SK-N-SH treated with all-trans-retinoic acid at 6 μM for 48 hours (cell line): ENCODE measurements around the gene DYNC2H1.

Experiments used
- ATAC-seq: fragments of 200-7000 bp; cut with Tn5 transposase; 3 replicates; pipeline ENCODE4 v1.9.1; 2020; ENCODE audit warnings: mild to moderate bottlenecking, moderate library complexity
- ARNTL ChIP-seq: fragments of 450-650 bp; formaldehyde crosslinking; IDR thresholded peaks from 2 replicates; pipeline ENCODE4 v1.5.0; 2020; ENCODE audit warnings: low read depth, mild to moderate bottlenecking, moderate library complexity, borderline replicate concordance
- BACH2 ChIP-seq: fragments of 250-450 bp; sonication (Bioruptor Pico); IDR thresholded peaks from 2 replicates; pipeline ENCODE4 v1.9.0; 2021; ENCODE audit warnings: mild to moderate bottlenecking, borderline replicate concordance
- CSRNP3 ChIP-seq: fragments of 250-450 bp; sonication (Bioruptor Pico); IDR thresholded peaks from 2 replicates; pipeline ENCODE4 v1.5.1; 2021; ENCODE audit warnings: mild to moderate bottlenecking, moderate library complexity
- ESRRG ChIP-seq: fragments of 250-450 bp; sonication (Bioruptor Pico); IDR thresholded peaks from 2 replicates; pipeline ENCODE4 v1.6.1; 2021; ENCODE audit warnings: mild to moderate bottlenecking
- GLIS3 ChIP-seq: fragments of 250-450 bp; sonication (Bioruptor Pico); IDR thresholded peaks from 2 replicates; pipeline ENCODE4 v1.5.0; 2020; ENCODE audit warnings: mild to moderate bottlenecking, moderate library complexity
- ISL1 ChIP-seq: fragments of 250-450 bp; sonication (Bioruptor Pico); IDR thresholded peaks from 2 replicates; pipeline ENCODE4 v2.1.2; 2022; ENCODE audit warnings: mild to moderate bottlenecking, moderate library complexity
- OSR1 ChIP-seq: fragments of 250-450 bp; sonication (Bioruptor Pico); IDR thresholded peaks from 2 replicates; pipeline ENCODE4 v1.8.0; 2022; ENCODE audit warnings: moderate library complexity, mild to moderate bottlenecking, inconsistent platforms
- POU6F1 ChIP-seq: fragments of 250-450 bp; sonication (Bioruptor Pico); IDR thresholded peaks from 2 replicates; pipeline ENCODE4 v1.8.0; 2021; ENCODE audit warnings: low read depth, mild to moderate bottlenecking, moderate library complexity, borderline replicate concordance
- RARB ChIP-seq: fragments of 250-450 bp; sonication (Bioruptor Pico); IDR thresholded peaks from 2 replicates; pipeline ENCODE4 v1.8.0; 2021; ENCODE audit warnings: mild to moderate bottlenecking, moderate library complexity
- SNAI2 ChIP-seq: fragments of 250-450 bp; sonication (Bioruptor Pico); IDR thresholded peaks from 2 replicates; pipeline ENCODE4 v1.5.0; 2020; ENCODE audit warnings: mild to moderate bottlenecking, moderate library complexity
- TCF4 ChIP-seq: fragments of 250-450 bp; sonication (Bioruptor Pico); IDR thresholded peaks from 2 replicates; pipeline ENCODE4 v1.8.0; 2021; ENCODE audit warnings: mild to moderate bottlenecking, moderate library complexity, borderline replicate concordance
- TOX ChIP-seq: fragments of 250-450 bp; sonication (Bioruptor Pico); IDR thresholded peaks from 2 replicates; pipeline ENCODE4 v1.8.0; 2021; ENCODE audit warnings: mild to moderate bottlenecking, moderate library complexity, borderline replicate concordance
- TSHZ2 ChIP-seq: fragments of 250-450 bp; sonication (Bioruptor Pico); IDR thresholded peaks from 2 replicates; pipeline ENCODE4 v1.5.0; 2020; ENCODE audit warnings: mild to moderate bottlenecking, moderate library complexity
- ZFP3 ChIP-seq: fragments of 250-450 bp; sonication (Bioruptor Pico); IDR thresholded peaks from 2 replicates; pipeline ENCODE4 v1.5.0; 2020; ENCODE audit warnings: mild to moderate bottlenecking, moderate library complexity
- ZFP30 ChIP-seq: fragments of 450-650 bp; formaldehyde crosslinking; IDR thresholded peaks from 2 replicates; pipeline ENCODE4 v1.5.0; 2022; ENCODE audit warnings: mild to moderate bottlenecking, moderate library complexity
- ZNF565 ChIP-seq: fragments of 450-650 bp; formaldehyde crosslinking; conservative IDR thresholded peaks from 2 replicates; pipeline ENCODE4 v1.5.0; 2020; ENCODE audit warnings: low read depth, mild to moderate bottlenecking, moderate library complexity
- ZNF70 ChIP-seq: fragments of 450-650 bp; formaldehyde crosslinking; IDR thresholded peaks from 2 replicates; pipeline ENCODE4 v1.5.0; 2020; ENCODE audit warnings: mild to moderate bottlenecking, moderate library complexity
- TF ChIP-seq, protein P1 (sequence below): fragments of 250-450 bp; sonication (Bioruptor Pico); IDR thresholded peaks from 2 replicates; pipeline ENCODE4 v1.5.1; 2020; ENCODE audit warnings: low read depth, mild to moderate bottlenecking, moderate library complexity
- TF ChIP-seq, protein P2 (sequence below): fragments of 250-450 bp; sonication (Bioruptor Pico); IDR thresholded peaks from 2 replicates; pipeline ENCODE4 v1.8.0; 2020; ENCODE audit warnings: mild to moderate bottlenecking, moderate library complexity, borderline replicate concordance

The DYNC2H1 gene

DNA sequence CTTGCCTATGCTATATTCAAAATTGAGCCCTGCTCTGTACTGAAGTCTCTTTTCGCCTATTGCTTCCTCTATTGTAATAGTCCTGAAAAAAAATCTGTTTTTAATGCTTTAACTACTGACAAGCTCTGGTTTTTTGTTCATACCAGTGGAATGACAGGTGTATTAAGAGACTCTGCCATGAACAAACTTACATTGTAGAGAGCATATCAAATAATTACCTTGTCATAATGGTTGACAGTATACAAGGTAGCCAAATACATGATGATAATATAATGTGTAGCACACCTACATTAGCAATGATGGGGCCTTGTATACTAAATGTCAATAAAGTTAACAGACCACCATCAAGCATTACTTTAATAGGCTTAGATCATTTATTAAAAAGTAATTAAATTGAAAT, 175.0 kb downstream of the DYNC2H1 start (continued):
- TF ChIP-seq CSRNP3 (CRISPR knock-in tag): no peak
- TF ChIP-seq ESRRG: no peak

- no peak for ATAC-seq
- TF ChIP-seq ISL1 (CRISPR knock-in tag) (no peak), OSR1 (CRISPR knock-in tag) (no peak), TOX (CRISPR knock-in tag) (no peak), ESRRG (no peak), GLIS3 (CRISPR knock-in tag) (no peak), RARB (CRISPR knock-in tag) (no peak), ZNF565 (CRISPR knock-in tag) (no peak), TCF4 (CRISPR knock-in tag) (no peak), ARNTL (CRISPR knock-in tag) (no peak), SNAI2 (CRISPR knock-in tag) (no peak), CSRNP3 (CRISPR knock-in tag) (no peak)
Observed at GRCh38 chr11:103294516-103294915, 185.3 kb downstream of the DYNC2H1 start.

DNA sequence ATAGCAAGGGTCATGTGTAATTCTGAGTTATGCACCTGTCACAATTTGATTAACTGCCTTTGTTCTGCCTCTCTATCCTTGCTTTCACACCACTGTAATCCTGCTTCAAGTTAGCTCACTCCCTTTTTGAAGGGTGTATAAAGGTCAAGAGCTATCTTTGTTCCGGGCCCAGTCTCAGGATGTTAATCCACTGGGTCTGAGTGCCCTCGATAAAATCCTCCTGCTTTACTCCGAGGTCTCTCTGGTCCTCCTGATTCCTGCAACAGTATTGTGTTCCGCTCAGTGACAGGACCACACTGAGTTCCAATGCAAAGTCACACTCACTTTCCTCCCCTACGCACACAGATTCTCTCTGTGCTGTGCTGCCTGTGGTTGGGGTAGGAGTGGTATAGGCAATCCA, 186.5 kb downstream of the DYNC2H1 start:
- ATAC-seq: no peak
- TF ChIP-seq ZFP30: no peak
- no peak for TF ChIP-seq ZNF565 (CRISPR knock-in tag)
- TF ChIP-seq TOX (CRISPR knock-in tag): no peak
- no peak for TF ChIP-seq GLIS3 (CRISPR knock-in tag)
- no peak for TF ChIP-seq SNAI2 (CRISPR knock-in tag)
- TF ChIP-seq ZNF70: no peak
- no peak for TF ChIP-seq ISL1 (CRISPR knock-in tag)
- TF ChIP-seq ESRRG: no peak
- TF ChIP-seq, protein P1, sequence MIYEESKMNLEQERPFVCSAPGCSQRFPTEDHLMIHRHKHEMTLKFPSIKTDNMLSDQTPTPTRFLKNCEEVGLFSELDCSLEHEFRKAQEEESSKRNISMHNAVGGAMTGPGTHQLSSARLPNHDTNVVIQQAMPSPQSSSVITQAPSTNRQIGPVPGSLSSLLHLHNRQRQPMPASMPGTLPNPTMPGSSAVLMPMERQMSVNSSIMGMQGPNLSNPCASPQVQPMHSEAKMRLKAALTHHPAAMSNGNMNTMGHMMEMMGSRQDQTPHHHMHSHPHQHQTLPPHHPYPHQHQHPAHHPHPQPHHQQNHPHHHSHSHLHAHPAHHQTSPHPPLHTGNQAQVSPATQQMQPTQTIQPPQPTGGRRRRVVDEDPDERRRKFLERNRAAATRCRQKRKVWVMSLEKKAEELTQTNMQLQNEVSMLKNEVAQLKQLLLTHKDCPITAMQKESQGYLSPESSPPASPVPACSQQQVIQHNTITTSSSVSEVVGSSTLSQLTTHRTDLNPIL (CRISPR knock-in tag): no peak
- no peak for TF ChIP-seq TSHZ2
- TF ChIP-seq ZFP3 (CRISPR knock-in tag): no peak
- no peak for TF ChIP-seq BACH2 (CRISPR knock-in tag)
- no peak for TF ChIP-seq POU6F1 (CRISPR knock-in tag)
- no peak for TF ChIP-seq RARB (CRISPR knock-in tag)
- TF ChIP-seq, protein P2, sequence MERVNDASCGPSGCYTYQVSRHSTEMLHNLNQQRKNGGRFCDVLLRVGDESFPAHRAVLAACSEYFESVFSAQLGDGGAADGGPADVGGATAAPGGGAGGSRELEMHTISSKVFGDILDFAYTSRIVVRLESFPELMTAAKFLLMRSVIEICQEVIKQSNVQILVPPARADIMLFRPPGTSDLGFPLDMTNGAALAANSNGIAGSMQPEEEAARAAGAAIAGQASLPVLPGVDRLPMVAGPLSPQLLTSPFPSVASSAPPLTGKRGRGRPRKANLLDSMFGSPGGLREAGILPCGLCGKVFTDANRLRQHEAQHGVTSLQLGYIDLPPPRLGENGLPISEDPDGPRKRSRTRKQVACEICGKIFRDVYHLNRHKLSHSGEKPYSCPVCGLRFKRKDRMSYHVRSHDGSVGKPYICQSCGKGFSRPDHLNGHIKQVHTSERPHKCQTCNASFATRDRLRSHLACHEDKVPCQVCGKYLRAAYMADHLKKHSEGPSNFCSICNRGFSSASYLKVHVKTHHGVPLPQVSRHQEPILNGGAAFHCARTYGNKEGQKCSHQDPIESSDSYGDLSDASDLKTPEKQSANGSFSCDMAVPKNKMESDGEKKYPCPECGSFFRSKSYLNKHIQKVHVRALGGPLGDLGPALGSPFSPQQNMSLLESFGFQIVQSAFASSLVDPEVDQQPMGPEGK (CRISPR knock-in tag): no peak
- TF ChIP-seq OSR1 (CRISPR knock-in tag): no peak
- TF ChIP-seq, all 23 proteins: peak for 0
